GM21367 (cell line): ENCODE measurements around the gene TARS3.
A peak's percentile ranks its signal among the peaks of the same experiment; 100 is the strongest.
"Not testable (repeated sequence)": the region's sequence is repeated elsewhere in the genome, so short reads cannot be mapped to it uniquely, and the experiment has no call there.

Experiments used
- ATAC-seq: cut with Tn5 transposase; IDR thresholded peaks from one replicate; pipeline ENCODE4 v1.9.1; 2021; ENCODE audit not compliant: unreplicated experiment

The TARS3 gene

DNA sequence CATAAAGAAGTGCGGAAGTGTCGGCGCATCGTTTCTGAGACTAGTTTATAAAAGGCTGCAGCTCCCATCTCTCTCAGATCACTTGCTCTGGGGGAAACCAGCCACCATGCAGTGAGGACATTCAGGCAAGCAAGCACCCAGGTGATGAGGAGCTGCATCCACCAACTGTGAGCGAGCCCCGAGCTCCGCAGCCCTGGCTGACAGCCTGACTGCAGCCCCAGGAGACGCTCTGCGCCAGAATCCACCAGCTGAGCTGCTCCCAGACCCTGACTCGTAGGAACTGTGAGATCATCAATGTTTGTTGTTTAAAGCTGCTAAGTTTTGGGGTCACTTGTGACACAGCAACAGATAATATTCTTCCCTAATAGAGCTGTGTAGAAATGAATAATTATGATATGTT, 67.1 kb downstream of the TARS3 start:
- no peak for ATAC-seq

DNA sequence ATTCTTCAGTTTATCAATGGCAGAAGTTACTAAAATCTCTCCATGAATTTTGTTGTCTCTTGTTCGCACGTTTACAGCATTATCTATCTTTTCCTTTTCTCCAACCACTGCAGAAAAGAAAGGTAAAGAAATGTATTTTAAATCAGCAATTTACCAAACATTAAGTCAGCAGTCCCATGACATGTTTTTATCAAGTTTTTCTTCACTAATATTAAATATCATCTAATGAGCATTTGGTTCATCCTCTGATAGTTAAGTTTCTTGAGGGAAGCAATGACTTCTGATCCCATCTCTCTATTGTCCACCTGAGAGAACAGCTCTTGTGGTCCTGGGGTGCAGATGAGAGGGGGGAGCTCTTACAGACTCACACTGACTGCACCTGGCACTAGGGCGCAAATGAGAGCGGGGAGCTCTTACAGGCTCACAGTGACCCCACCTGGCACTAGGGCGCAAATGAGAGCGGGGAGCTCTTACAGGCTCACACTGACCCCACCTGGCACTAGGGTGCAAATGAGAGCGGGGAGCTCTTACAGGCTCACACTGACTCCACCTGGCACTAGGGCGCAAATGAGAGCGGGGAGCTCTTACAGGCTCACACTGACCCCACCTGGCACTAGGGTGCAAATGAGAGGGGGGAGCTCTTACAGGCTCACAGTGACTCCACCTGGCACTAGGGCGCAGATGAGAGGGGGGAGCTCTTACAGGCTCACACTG, 69.5 kb downstream of the TARS3 start:
- not testable (repeated sequence) for ATAC-seq

DNA sequence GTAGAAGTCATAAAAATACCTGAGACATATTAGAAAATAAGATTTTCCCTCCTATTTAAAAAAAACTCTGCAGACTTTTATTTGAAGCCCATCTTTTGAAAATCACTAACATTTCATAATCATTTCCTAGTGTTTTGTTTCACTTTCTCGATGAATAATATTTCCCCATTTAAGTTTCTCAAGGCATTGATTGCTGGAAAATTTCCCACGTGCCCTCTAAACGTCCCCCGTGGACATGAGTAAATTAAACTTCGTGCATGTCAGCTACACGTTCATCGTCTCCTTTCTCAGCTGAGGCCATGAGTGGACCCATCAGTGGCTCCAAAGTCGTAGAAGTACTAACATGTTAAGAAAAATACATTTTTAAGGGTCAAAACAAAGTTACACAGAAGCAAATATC, 70.1 kb downstream of the TARS3 start:
- no peak for ATAC-seq

DNA sequence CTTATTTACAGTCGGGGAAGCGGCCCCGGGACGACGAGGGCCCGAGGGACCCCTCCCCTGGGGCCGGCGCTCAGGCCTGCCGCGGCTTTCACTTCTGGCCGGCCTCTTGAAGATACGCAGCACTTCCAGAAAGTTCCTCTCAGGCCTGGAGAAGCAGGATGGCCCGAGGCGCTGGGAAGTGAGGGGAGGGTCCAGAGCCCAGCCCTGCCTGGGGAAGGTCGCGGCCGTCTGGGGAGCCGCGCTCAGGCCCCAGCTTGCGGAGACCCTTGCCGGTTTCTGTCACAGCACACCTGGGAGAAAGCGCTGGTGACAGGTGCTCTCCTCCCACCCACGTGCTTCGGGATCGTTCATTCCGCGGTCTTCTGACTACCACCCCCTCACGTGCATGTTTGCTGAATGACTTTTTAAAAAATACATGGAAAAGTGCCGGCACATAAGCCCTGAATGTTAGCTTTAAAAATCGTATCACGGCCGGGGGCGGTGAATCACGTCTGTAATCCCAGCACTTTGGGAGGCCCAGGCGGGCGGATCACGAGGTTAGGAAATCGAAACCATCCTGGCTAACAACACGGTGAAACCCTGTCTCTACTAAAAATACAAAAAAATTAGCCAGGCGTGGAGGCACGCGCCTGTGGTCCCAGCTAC, 71.4 kb downstream of the TARS3 start:
- ATAC-seq, result no peak

DNA sequence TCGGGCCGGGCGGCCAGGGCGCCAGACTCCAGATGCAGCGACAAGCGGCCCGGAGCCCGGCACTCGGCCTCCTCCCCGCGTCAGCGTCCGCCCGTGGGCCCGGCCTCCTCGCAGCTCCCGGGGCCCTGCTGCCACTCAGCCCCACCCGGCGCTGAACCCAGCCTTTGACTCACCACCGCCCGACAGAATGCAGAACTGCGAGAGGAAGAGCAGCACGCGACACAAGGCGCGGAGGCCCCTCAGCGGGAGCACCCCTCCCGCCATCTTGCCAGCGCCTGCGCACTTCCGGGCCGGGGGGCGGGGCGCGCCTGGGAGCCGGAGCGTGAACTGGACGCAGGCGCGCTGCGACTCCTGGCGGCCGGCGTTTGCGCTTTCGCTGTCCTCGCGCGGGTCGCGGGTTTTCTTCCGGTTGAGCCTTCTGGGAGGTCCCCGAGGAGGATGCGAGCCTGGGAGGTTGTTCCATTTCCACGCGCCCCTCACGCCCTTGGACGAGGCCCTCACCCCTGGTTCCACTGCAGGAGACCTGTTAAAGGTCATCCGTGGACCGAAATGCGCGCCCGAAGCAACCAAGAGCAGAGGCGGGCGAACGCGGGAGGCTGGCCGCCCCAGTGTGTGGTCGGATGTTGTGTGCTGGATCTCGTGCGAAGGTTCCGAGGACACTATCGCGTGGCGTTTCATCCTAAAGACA, 72.0 kb downstream of the TARS3 start, which contains the start of gene TM2D3:
Gene TM2D3, minus strand, starts transcription at position 284 of the 688 bp plus-strand sequence. Its CDS starts 20 bp downstream, at position 264.
- ATAC-seq, result peak; percentile 75

DNA sequence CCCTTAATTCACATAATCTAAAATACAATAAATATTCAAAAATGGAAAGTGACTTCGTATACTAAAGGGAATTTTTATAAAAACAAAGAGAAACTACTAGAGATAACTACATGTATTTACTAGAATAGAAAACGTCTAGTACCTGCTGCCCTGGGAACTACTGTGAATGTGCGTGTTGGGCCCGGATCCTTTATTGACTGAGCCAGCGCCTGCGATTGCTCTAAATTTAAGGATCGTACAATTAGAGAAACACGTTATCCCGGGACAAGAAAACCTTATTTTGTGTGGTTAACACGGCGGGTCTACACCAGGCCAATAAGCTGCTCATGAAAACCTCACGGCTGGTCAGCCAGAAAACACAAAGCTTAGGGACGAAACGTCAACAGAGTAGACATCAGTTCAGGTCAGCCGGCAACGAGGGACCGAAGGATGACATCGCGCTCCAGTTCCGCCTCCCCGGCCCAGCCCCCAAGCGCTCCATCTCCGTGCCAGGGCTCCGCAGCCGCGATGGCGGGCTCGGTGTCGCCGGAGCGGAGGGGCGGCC, 72.6 kb downstream of the TARS3 start:
- peak; percentile 50 for ATAC-seq

DNA sequence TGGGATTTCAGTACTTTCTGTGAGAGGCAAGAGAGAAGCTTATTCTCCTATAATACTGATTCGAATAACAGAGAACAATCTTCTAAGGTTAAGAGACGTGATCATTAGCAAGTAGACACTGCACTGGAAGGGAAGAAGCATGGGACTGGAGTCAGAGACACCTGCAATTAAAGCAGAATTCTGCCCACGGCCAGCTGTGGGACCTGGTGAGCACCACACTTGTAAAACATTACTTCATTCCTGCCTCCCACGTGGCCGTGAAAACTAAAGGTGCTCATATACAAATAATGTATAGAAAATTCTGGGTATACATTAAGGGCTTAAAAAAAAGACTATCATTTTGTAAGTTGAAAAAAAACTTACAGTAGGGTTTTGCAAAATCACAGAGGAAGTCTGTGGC, 74.1 kb downstream of the TARS3 start:
- no peak for ATAC-seq

DNA sequence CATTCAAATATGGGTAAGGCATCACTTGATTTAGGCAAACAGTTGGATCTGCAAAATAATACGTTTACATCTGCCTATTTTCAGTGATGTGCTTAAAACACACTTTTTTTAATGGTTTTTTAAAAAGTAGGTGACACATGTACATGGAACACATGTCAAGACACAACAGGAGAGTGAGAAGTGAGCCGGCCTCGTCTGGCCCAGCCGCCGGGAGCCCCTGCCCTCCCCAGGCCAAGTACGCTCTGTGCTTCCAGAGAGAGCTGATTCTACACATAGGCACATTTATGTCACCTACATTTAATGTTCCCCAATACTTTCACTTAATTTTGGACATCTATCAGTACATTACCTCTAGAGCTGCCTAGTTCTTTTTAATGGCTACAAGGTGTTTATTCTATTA, 75.9 kb downstream of the TARS3 start:
- no peak for ATAC-seq

DNA sequence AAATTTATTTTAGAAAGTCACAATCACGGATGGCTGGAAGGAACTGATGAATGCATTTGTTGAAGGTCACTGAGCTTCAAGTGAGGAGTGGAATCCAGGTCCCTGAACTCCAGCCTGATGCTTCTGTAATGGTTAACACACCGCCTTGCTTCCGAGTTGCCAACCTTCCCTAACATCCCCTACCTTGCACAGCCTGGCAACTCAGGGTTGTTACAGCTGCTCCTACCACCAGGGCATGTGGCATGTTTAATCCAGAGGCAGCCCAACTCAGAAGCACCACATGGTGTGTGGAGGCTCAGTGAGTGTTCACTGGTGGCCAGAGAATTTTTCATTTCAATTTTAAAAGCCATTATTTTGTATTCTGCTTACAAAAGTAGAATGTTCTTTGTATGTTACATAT, 77.0 kb downstream of the TARS3 start:
- ATAC-seq, result no peak

DNA sequence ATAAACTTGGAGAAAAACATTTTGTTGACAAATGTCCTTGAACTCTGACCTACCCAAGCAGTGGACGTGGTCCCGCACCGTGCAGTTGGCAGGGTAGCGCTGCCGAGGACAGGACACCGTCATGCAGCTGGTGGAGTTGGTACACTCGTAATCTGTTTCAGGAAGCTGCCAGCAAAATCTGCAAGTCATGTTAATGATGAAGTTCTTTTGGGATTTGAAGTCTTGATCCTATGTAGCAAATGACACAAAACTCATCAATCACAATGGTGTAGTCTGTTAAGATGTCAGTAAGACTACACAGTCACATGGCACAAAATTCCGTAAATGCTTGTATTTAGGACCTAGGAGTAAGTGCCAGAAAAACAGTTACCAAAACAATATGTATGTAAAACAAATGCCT, 77.6 kb downstream of the TARS3 start:
- ATAC-seq, result no peak

DNA sequence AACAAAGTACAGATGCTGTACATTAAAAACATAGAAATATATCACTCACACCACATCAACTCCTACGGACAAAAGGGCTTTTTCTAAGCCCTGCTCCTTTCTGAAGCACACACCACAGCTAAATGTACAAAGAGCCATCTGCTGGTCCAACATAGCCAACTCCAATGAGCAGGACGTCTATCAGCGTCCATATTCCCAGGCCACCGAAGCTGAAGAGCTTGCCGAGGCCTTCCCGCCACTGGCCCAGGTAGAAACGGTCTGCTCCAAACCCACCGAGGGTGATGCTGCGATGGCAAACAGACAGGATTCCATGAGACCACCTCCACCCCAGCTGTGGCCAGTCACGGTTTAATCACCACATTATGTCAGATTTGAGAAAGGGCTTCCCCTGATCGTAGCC, 81.9 kb downstream of the TARS3 start:
- ATAC-seq, result no peak

DNA sequence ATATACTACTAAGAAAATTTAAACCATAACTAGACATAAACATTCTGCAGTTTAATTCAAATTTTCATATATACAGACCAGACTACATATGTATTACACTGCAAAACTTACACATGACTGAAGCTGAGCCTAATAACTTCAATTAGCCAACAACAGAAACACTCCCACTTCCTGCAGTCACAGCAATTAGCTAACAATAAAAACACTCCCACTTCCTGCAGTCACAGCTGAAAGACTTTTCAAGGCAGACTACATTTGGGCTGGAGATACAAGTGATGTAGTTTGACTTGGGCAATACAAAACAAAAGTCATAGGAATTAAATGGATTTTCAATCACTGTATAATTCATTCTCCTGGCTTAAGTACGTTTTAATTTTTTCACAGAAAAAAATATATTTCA, 82.4 kb downstream of the TARS3 start:
- ATAC-seq, result peak; percentile 61

DNA sequence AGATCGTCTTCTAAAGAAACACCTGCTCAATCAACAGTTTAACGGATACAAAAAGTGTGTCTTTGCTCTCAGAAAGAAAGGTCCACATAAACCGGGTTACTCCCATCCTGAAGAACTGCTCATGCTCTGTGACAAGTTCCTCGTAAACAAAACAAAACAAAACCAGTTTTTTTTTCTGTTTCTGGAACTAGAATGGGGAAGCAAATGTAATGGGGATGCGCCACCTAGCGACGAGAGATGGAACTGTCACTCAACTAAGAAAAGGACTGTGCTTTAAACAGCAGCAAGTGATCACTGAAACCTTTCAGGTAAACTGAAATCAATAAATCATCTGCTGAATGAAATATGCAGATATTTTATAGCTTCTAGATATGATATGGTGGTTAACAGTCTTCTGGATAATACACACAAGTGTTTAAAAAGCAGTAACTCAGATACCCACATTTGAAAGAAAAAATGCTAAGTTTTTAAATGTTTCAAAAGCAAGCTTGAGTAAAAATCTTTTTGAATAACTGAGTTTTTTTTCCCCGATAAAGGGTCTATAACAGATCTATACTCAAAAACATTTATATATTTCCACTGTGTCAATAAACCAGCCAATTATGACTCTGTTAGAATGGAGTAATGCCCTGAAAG, 83.0 kb downstream of the TARS3 start:
- peak; percentile 41 for ATAC-seq

DNA sequence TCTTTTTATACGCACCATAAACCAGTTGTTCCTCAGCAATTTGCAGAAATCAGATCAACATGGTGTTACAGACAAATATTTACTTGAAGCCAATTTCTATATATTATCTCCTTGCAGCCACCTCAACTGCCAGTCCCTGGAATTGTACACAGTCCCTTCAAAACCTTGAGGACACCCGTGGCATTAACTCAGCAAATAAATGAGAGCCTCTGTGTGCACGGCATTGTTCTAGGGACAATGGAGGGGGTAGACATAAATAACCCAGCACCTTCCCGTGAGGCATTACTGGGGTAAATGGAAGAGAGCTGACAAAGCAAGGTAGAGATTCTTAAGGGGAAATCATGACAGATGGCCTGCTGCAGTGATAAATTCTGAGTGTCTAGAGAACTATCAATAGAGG, 84.6 kb downstream of the TARS3 start:
- no peak for ATAC-seq

DNA sequence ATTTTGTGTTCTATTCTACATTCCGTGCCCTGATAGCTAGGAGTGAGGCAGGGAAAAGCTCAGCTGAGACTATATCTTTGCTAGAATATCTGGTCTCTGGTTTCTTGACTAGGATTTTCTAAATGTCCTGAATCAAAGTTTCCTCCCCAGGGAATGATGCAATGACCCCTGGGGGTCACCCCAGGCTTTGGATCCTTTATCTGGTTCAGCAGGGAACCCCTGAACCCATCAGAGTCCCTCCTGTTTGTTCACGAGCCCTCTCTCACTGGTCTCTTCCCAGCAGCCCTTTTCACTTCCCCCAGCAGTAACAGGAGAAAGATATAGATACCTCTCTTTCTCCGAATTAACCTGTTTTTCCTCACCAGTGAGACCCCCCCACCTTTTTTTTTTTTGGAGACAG, 86.4 kb downstream of the TARS3 start:
- ATAC-seq, result no peak

DNA sequence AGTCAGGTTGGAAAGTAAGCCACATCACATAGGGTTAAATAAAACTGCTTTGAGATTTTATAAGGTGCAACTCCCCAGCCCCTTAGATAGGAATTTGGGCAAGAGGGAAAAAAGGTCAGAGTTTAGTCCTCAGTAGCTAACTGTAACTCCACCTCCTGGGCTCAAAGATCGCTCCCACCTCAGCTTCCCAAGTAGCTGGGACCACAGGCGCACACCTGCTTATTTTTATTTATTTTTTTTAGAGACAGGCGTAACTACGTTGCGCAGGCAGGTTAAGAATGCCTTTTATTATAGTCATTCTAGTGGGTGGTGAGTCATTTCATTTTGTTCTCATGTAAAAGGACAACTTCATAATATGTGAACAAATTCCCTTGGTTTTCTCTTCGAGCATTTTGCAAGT, 86.8 kb downstream of the TARS3 start:
- ATAC-seq, result no peak

DNA sequence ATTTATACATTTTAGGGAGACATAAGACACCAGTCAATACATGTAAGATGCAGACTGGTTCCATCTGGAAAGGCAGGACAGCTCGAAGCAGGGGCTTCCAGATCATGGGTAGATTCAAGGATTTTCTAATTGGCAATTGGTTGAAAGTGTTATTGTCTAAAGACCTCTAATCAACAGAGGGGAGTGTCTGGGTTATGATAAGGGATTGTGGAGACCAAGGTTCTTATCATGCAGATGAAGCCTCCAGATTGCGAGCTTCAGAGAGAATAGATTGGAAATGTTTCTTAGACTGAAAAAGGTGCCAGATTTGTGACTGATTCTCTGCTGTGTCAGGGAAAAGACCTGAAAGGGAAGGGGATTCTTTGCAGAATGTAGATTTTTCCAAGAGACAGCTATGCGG, 87.2 kb downstream of the TARS3 start:
- no peak for ATAC-seq

DNA sequence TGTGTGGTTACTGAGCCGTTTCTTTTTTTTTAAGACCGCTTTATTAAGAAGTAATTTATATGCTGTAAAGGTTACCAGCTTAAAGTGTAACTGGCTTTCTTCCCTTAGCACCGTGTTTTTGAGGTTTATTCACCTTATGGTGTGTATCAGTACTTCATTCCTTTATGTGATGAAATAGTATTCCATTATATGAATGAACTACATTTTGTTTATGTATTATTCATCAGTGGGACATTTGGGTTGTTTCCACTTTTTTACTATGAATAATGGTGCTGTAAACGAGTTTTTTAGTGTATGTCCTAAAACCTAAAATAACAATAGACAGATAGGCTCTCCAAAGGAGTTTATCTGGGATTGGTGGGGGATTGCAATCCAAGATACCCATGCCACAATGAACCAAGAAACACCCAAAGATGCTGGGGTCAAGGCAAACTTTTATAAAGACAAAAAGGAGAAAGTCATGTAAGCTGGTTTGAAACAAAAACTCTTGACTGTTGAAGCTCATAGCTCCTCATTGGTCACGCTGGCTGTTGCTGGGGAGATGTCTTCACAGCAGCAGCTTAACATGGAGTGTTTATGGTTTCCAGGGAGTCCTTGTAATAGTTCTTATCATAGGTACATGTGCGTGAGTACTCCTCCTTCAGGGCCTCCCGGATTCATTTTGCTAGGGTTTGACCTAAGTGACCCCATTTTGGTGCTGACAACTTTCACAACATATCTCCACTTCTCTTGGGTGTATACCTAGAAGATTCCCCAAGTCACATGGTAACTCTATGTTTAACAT, 88.1 kb downstream of the TARS3 start:
- no peak for ATAC-seq

DNA sequence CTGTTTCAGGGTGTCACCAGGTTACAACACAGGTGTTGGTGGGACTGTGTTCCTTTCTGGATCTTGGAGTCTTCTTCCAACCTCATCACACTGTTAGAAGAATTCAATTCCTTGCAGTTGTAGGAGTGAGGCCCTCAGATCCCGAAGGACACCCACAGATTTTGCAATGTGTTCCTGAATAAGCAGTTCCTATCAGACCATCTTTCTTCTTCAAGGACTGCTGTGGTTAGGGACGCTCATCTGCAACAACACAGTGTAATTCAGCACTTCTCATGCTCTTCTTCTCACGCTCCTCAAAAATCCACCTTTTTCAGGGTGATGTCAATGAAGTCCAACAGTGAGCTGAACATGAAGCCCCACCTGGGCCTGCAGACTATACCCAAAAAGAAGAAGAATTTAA, 90.9 kb downstream of the TARS3 start:
- ATAC-seq, result no peak

DNA sequence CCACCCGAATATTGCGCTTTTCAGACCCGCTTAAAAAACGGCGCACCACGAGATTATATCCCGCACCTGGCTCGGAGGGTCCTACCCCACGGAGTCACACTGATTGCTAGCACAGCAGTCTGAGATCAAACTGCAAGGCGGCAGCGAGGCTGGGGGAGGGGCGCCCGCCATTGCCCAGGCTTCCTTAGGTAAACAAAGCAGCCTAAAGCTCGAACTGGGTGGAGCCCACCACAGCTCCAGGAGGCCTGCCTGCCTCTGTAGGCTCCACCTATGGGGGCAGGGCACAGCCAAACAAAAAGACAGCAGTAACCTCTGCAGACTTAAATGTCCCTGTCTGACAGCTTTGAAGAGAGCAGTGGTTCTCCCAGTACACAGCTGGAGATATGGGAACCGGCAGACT, 97.5 kb downstream of the TARS3 start:
- ATAC-seq, result not testable (repeated sequence)

DNA sequence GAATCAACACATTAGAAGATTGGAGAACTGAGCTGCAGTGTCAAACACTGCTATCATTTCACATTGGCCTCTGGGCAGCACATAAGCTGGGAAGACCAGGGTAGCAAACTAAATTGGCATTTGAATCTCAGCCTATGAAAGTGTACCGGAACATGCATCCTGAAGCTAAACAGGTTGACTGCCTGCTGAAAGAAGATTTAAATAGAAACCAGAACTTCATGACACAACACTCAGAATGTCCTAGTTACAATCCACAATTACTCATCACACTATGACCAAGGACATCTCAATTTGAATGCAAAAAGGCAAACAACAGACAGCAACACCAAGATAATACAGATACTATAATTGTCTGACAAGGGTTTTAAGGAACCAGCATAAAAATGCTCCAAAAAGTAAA, 98.3 kb downstream of the TARS3 start:
- no peak for ATAC-seq
